GM12874 (cell line): ENCODE results near the gene VPS26C.

Source experiments
- TF ChIP-seq, protein P1 (sequence below): IDR thresholded peaks from 2 replicates; pipeline ENCODE4 v1.5.1; 2011; ENCODE audit warnings: low read depth, mild to moderate bottlenecking, control low read depth, low read length, moderate library complexity; ENCODE audit not compliant: insufficient read depth

Gene VPS26C

GRCh38 chr21:37269481-37269880 is 2.3 kb upstream of the VPS26C start:
- TF ChIP-seq, protein P1, sequence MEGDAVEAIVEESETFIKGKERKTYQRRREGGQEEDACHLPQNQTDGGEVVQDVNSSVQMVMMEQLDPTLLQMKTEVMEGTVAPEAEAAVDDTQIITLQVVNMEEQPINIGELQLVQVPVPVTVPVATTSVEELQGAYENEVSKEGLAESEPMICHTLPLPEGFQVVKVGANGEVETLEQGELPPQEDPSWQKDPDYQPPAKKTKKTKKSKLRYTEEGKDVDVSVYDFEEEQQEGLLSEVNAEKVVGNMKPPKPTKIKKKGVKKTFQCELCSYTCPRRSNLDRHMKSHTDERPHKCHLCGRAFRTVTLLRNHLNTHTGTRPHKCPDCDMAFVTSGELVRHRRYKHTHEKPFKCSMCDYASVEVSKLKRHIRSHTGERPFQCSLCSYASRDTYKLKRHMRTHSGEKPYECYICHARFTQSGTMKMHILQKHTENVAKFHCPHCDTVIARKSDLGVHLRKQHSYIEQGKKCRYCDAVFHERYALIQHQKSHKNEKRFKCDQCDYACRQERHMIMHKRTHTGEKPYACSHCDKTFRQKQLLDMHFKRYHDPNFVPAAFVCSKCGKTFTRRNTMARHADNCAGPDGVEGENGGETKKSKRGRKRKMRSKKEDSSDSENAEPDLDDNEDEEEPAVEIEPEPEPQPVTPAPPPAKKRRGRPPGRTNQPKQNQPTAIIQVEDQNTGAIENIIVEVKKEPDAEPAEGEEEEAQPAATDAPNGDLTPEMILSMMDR, result no peak

- TF ChIP-seq, protein P1, result no peak
Observed at GRCh38 chr21:37268186-37268503, 1.0 kb upstream of the VPS26C start.

DNA sequence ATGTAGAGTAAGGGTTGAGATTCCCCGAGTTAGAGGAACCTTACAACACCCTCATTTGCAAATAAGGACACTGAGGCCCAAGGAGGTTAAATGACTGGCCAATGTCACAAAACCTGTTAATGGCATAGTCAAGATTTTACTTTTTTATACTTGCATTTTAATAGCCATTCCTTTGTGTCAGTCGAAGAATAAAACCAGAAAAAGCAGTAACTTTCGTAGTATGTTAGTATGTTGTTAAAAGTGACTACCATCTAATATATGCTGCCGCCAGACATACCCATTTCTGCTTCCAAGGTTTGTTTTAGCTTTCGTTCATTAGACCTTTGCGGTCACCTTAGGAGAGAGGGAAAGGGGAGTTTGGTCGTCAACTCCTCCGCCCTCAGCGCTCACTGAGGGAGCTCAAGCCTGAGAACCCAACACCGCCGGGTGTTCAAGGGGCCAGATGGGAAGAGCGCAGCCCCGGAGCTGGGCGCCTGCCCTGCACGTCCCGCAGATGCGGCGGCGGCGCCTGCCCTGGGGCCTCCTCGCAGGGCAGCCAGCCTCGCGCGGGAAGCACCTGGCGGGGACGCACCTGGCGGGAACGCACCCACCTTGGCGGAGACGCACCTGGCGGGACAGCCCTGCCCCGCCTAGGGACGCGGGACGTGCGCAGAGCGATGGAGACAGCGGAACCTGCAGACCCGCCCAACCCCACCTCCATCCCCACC is 466 bp downstream of the VPS26C start:
- TF ChIP-seq, protein P1, result no peak

GRCh38 chr21:37264808-37265207 is 2.3 kb downstream of the VPS26C start:
- TF ChIP-seq, protein P1, result no peak

DNA sequence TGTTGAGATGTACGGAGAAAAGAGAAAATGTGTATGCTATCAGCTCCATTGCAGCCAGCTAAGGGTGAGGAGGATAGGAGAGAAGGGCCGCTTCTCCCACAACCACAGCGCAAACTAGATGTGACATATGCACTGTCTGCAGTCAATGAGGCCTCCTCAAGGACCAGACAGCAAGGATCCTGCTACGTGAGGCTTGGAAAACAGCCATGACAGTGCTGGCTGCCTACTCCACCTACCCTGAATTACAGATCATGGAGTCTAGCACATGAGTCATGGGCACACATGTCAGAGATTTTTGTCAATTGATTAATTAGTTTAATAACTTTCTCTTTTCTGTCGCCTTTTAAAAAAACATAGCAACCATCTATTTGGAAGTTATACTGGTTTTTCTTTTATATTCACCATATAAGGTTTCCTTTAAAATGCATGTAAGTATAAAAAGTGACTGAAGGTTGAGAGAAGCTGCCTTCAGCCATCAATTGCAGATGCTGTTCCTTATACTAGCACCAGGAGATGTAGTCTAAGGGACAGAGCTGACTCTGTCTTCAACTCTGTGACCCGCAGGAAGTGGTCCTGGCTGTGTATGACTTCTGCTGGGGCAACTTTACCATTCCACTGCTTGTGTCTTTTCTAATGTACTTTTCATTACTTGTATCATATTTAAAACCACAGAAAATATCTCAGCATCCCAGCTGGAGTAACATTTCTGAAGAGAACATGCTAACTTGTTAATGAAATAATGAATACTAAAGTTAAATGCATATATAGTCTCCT is 3.1 kb downstream of the VPS26C start:
- TF ChIP-seq, protein P1, result no peak

- TF ChIP-seq, protein P1, result no peak
Observed at GRCh38 chr21:37259426-37259825, 7.7 kb downstream of the VPS26C start.

GRCh38 chr21:37257967-37258877 is 8.9 kb downstream of the VPS26C start:
- TF ChIP-seq, protein P1, result no peak
